HCT116 (cell line): ENCODE results near the gene GABBR2. TPM values are rescaled to one million over a fixed set of nuclear protein-coding genes. Genes with fewer than 3 reads are reported as not detected.

Experiments used
- ATAC-seq: fragments of 200-7000 bp; cut with Tn5 transposase; 2 replicates; pipeline ENCODE4 v1.9.1; 2020; ENCODE audit warnings: mild to moderate bottlenecking, moderate library complexity
- BruUV-seq: library from RNA; stranded (reverse); fragments of 400-500 nt; replicated peaks from 2 replicates; lab custom pipeline; 2021; lab: Mats Ljungman, UMichigan
- CTCF ChIA-PET: fragments of 300-600 bp; sonication (Branson Sonifier 250); formaldehyde crosslinking; loops from one replicate; lab custom pipeline; 2021; ENCODE audit warnings: antibody characterized with exemption; lab: Charles Lee
- POLR2A ChIA-PET: fragments of 300-600, 350-600 bp; sonication (Branson Sonifier 250); formaldehyde crosslinking; loops from one replicate; lab custom pipeline; 2021; ENCODE audit warnings: antibody characterized with exemption; lab: Charles Lee
- RAD21 ChIA-PET, 2 experiments: fragments of 300-600 bp; sonication (Branson Sonifier 250); formaldehyde crosslinking; loops; one replicate each; lab custom pipeline; 2023; ENCODE audit warnings: low total read pairs in 2 of 2; ENCODE audit not compliant: uncharacterized antibody in 2 of 2, unreplicated experiment in 2 of 2, low non-redundant PET in 1 of 2; lab: Charles Lee
- DNase-seq: peaks from one replicate; pipeline ENCODE4 v3.0.0-alpha.2; 2010; ENCODE audit warnings: low read depth, low spot score
- H2AFZ ChIP-seq: fragments of 200-600 bp; shearing (Covaris generic), sonication (generic); 2 replicates; pipeline ENCODE4 v1.6.1; 2017; ENCODE audit warnings: low read depth, mixed run types, mixed read lengths, antibody characterized with exemption, low read length; ENCODE audit not compliant: poor library complexity, severe bottlenecking
- H3K27ac ChIP-seq: 2 replicates; pipeline ENCODE4 v1.5.1; 2012; ENCODE audit warnings: low read depth, low read length
- H3K27me3 ChIP-seq: fragments of 200-600 bp; sonication (generic); 2 replicates; pipeline ENCODE4 v1.6.1; 2016; ENCODE audit warnings: mixed run types, low read length, mixed read lengths; ENCODE audit not compliant: insufficient read depth
- H3K36me3 ChIP-seq, 2 experiments: fragments of 200-500 bp in 1 of 2; fragments of 200-600 bp in 1 of 2; sonication (Bioruptor generic) in 1 of 2; sonication (generic) in 1 of 2; 2 replicates each; pipeline versions ENCODE4 v1.5.1 to v1.6.1; 2014 to 2016; ENCODE audit warnings: low read length in 2 of 2, inconsistent platforms in 1 of 2, mixed read lengths in 1 of 2, mixed run types in 1 of 2; ENCODE audit not compliant: insufficient read depth in 2 of 2, control insufficient read depth in 1 of 2
- H3K4me1 ChIP-seq, 2 experiments: fragments of 200-600 bp in 1 of 2; sonication (generic) in 1 of 2; 2 replicates each; pipeline versions ENCODE4 v1.5.1 to v1.6.1; 2012 to 2017; ENCODE audit warnings: low read length in 2 of 2, inconsistent platforms in 1 of 2, mild to moderate bottlenecking in 1 of 2, mixed read lengths in 1 of 2, mixed run types in 1 of 2, moderate library complexity in 1 of 2; ENCODE audit not compliant: insufficient read depth in 2 of 2, control insufficient read depth in 1 of 2
- H3K4me2 ChIP-seq: fragments of 200-600 bp; sonication (generic); 2 replicates; pipeline ENCODE4 v1.6.1; 2017; ENCODE audit warnings: mixed run types, low read length, mixed read lengths
- H3K4me3 ChIP-seq, 2 experiments: fragments of 200-600 bp in 1 of 2; sonication (generic) in 1 of 2; replicated peaks in 1 of 2; 2 replicates each; pipeline ENCODE4 v1.5.1; 2011 to 2016; ENCODE audit warnings: low read length in 2 of 2, control low read depth in 1 of 2, low read depth in 1 of 2, mild to moderate bottlenecking in 1 of 2, mixed read lengths in 1 of 2, mixed run types in 1 of 2
- H3K79me2 ChIP-seq: fragments of 200-600 bp; sonication (generic); 2 replicates; pipeline ENCODE4 v1.6.1; 2017; ENCODE audit warnings: mild to moderate bottlenecking, mixed run types, low read length, moderate library complexity, mixed read lengths; ENCODE audit not compliant: insufficient read depth
- H3K9ac ChIP-seq: fragments of 200-600 bp; sonication (generic); 2 replicates; pipeline ENCODE4 v1.6.1; 2016; ENCODE audit warnings: low read length, mixed read lengths
- H3K9me2 ChIP-seq: fragments of 200-600 bp; sonication (generic), shearing (Covaris generic); 2 replicates; pipeline ENCODE4 v1.6.1; 2017; ENCODE audit warnings: mixed run types, mild to moderate bottlenecking, moderate library complexity; ENCODE audit not compliant: insufficient read depth
- H3K9me3 ChIP-seq, 2 experiments: fragments of 200-500 bp in 1 of 2; fragments of 200-600 bp in 1 of 2; sonication (Bioruptor generic) in 1 of 2; sonication (generic) in 1 of 2; 2 replicates each; pipeline ENCODE4 v1.6.1; 2014 to 2017; ENCODE audit warnings: low read length in 2 of 2, mixed read lengths in 2 of 2, inconsistent platforms in 1 of 2, low read depth in 1 of 2, mild to moderate bottlenecking in 1 of 2, mixed run types in 1 of 2, moderate library complexity in 1 of 2; ENCODE audit not compliant: control insufficient read depth in 1 of 2, insufficient read depth in 1 of 2
- H4K20me1 ChIP-seq: fragments of 200-600 bp; sonication (generic), shearing (Covaris generic); 2 replicates; pipeline ENCODE4 v1.6.1; 2017; ENCODE audit warnings: mixed run types, mild to moderate bottlenecking, moderate library complexity; ENCODE audit not compliant: insufficient read depth
- CEBPB ChIP-seq: IDR thresholded peaks from 2 replicates; pipeline ENCODE4 v1.6.1; 2012; ENCODE audit warnings: low read depth
- EZH2 ChIP-seq: fragments of 200-600 bp; sonication (generic); IDR thresholded peaks from 2 replicates; pipeline ENCODE4 v1.6.1; 2017; ENCODE audit warnings: antibody characterized with exemption, mixed run types
- FOSL1 ChIP-seq: IDR thresholded peaks from 2 replicates; pipeline ENCODE4 v1.6.1; 2012; ENCODE audit warnings: low read depth
- RAD21 ChIP-seq: IDR thresholded peaks from 2 replicates; pipeline ENCODE4 v1.6.1; 2012; ENCODE audit warnings: low read depth, mild to moderate bottlenecking
- SRF ChIP-seq: IDR thresholded peaks from 2 replicates; pipeline ENCODE4 v1.6.1; 2012; ENCODE audit warnings: low read depth
- TCF7L2 ChIP-seq: IDR thresholded peaks from 2 replicates; pipeline ENCODE4 v1.7.0; 2011; ENCODE audit warnings: borderline replicate concordance, inconsistent platforms; ENCODE audit not compliant: insufficient read depth, insufficient read length; ENCODE audit errors: extremely low read depth
- YY1 ChIP-seq: IDR thresholded peaks from 2 replicates; pipeline ENCODE4 v1.6.1; 2011; ENCODE audit warnings: low read length, low read depth, moderate library complexity, mild to moderate bottlenecking; ENCODE audit not compliant: insufficient replicate concordance; ENCODE audit errors: extremely low read depth
- ZBTB33 ChIP-seq: IDR thresholded peaks from 2 replicates; pipeline ENCODE4 v1.6.1; 2011; ENCODE audit warnings: mild to moderate bottlenecking, low read length, moderate library complexity; ENCODE audit not compliant: insufficient replicate concordance; ENCODE audit errors: extremely low read depth
- ZFX ChIP-seq: fragments of 450-650 bp; IDR thresholded peaks from 2 replicates; pipeline ENCODE4 v1.6.1; 2017
- ZNF274 ChIP-seq: fragments of 200-500 bp; sonication (Bioruptor generic); IDR thresholded peaks from 2 replicates; pipeline ENCODE4 v1.6.1; 2014; ENCODE audit warnings: mild to moderate bottlenecking, low read depth, low read length, inconsistent platforms
- intact Hi-C: fragments of 100-400 bp; cut with micrococcal nuclease; formaldehyde crosslinking; loops from 2 replicates; pipeline ENCODE4 v1.10.0; 2022
- total RNA-seq: library from RNA; stranded (reverse); gene quantifications from one replicate; pipeline ENCODE4 v1.2.1, GENCODE V29; 2021; ENCODE audit not compliant: unreplicated experiment
- TF ChIP-seq, protein P1 (sequence below): IDR thresholded peaks from 2 replicates; pipeline ENCODE4 v1.6.1; 2012
- TF ChIP-seq, protein P2 (sequence below): IDR thresholded peaks from 2 replicates; pipeline ENCODE4 v1.6.1; 2012; ENCODE audit warnings: low read depth

GABBR2 gene
- total RNA-seq, 1 experiment from 2014 or later: 0.15 TPM

GRCh38 chr9:98255061-98255577 is 453.6 kb downstream of the GABBR2 start:
- Histone ChIP-seq H3K4me2 (peak overlapping the region; percentile 85), H3K36me3 (no peaks in the 10 kb centered on the region), H3K9ac (peak overlapping the region; percentile 69), H3K27ac (peak overlapping the region; percentile 90; the same call in 1 of the 2 replicates), H3K9me3 (no peaks in the 10 kb centered on the region), H3K4me1 (peaks cover 41 to 55% of the 10 kb centered on the region in 2 experiments), H3K9me2 (no peaks in the 10 kb centered on the region)
- RAD21 ChIA-PET: no interaction called here
- TSS peak; percentile 82 for BruUV-seq
- intact Hi-C loops: no loop called here
- POLR2A ChIA-PET: interaction anchor here (0.8 to 2.2 kb wide), 4 partner anchors 21 to 332 kb away, joined by 3 to 7 read pairs (median 5); partner anchors contain the start of gene NANS
- no peak for TF ChIP-seq SRF
- no peak for TF ChIP-seq RAD21
- no peak for TF ChIP-seq EZH2
- TF ChIP-seq, protein P1, sequence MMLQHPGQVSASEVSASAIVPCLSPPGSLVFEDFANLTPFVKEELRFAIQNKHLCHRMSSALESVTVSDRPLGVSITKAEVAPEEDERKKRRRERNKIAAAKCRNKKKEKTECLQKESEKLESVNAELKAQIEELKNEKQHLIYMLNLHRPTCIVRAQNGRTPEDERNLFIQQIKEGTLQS: no peak
- TF ChIP-seq ZFX: no peak
- TF ChIP-seq YY1: no peak
- TF ChIP-seq TCF7L2: no peak
- TF ChIP-seq FOSL1: no peak
- TF ChIP-seq ZNF274: no peak
- TF ChIP-seq CEBPB: no peak
- no peak for TF ChIP-seq ZBTB33
- TF ChIP-seq, protein P2, sequence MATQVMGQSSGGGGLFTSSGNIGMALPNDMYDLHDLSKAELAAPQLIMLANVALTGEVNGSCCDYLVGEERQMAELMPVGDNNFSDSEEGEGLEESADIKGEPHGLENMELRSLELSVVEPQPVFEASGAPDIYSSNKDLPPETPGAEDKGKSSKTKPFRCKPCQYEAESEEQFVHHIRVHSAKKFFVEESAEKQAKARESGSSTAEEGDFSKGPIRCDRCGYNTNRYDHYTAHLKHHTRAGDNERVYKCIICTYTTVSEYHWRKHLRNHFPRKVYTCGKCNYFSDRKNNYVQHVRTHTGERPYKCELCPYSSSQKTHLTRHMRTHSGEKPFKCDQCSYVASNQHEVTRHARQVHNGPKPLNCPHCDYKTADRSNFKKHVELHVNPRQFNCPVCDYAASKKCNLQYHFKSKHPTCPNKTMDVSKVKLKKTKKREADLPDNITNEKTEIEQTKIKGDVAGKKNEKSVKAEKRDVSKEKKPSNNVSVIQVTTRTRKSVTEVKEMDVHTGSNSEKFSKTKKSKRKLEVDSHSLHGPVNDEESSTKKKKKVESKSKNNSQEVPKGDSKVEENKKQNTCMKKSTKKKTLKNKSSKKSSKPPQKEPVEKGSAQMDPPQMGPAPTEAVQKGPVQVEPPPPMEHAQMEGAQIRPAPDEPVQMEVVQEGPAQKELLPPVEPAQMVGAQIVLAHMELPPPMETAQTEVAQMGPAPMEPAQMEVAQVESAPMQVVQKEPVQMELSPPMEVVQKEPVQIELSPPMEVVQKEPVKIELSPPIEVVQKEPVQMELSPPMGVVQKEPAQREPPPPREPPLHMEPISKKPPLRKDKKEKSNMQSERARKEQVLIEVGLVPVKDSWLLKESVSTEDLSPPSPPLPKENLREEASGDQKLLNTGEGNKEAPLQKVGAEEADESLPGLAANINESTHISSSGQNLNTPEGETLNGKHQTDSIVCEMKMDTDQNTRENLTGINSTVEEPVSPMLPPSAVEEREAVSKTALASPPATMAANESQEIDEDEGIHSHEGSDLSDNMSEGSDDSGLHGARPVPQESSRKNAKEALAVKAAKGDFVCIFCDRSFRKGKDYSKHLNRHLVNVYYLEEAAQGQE: no peak
- TF ChIP-seq, all 23 proteins: peak for 0
- H4K20me1 ChIP-seq: no peaks in the 10 kb centered on the region
- H3K79me2 ChIP-seq: peaks cover 15% of the 10 kb centered on the region; the same call in 1 of the 2 replicates
- DNase-seq: no peak
- peak; percentile 23 for ATAC-seq
- CTCF ChIA-PET: interaction anchor here (0.8 to 1.6 kb wide), 6 partner anchors 9 to 178 kb away, joined by 3 to 6 read pairs (median 4); no protein-coding TSS in a partner anchor
- no peaks in the 10 kb centered on the region for H3K27me3 ChIP-seq
- H2AFZ ChIP-seq: peak overlapping the region; percentile 81
- H3K4me3 ChIP-seq: peak overlapping the region; percentile 77 to 96
